Embryonic facial prominence (tissue), 1 donor: ENCODE measurements around the gene KRTAP10-11.
"Not testable (repeated sequence)": the region's sequence is repeated elsewhere in the genome, so short reads cannot be mapped to it uniquely, and the experiment has no call there.

Source experiments
- DNase-seq: peaks from one replicate; pipeline ENCODE4 v3.0.0-alpha.2; 2016; ENCODE audit errors: extremely low spot score

Gene KRTAP10-11

DNA sequence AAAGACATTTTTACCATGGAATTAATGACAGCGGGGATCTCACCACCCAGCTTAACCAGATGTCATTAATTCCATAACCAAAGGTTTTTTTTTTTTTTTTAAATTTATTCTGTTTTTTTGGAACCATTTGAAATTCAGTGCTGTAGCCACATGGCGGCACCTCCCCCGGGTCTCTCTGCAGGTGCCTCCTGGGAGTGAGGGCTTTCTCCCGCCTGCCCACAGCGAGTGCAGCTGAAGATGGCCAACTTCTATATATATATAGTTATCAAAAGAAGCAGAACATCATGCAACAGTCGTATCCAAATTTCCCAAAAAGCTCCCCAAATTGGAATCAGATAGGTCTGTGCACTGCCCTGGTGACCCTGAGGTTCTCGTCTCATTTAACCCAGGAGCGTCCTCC, 30.7 kb upstream of the KRTAP10-11 start:
- DNase-seq, result no peak

DNA sequence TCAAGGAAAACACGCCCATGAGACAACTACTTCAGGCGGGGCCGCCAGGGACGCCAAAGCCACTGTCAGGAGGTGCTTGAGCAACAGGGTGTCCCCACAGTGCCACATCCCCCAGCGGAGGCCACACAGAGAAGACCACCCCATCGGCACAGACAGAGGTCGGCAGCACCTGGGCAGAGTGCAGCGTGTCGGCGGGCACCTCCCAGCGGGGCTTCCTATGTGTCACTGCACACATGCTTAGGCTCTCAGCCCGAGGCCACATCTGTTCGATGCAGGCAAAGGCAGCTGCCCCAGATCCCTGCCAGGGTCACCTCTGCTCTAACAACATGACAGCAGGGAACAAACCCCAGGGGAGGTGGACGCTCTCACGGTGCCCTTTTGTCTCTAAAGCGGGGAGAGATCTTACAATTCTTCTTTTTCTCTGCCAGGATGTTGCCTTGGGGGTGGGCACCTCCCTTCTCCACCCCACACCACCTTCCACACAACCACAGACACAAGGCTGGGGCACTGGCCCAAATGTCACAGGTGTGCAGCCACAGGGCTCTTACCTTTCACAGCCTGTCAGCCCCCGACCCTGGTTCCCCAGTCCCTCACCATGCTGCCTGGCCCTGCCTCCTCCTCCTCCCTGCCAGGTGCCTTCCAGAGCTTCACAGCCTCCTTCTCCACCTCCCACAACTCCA, 30.2 kb upstream of the KRTAP10-11 start:
- DNase-seq, result no peak

DNA sequence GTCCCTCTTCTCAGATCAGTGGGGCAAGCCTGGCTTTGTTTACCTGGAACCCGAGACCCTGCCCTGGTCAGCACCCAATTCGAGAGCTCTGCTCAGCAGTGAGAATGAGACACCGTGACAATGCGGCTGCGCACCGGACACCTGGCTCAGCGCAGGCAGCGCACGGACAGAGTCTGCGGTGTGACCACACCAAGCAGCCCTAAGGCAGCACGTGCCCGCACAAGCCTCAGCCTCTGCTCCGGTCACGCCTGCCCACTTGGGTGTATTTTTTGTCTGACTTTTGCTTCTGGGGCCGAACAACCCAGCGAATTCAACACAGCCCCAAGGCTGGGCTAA, 29.7 kb upstream of the KRTAP10-11 start:
- DNase-seq, result no peak

DNA sequence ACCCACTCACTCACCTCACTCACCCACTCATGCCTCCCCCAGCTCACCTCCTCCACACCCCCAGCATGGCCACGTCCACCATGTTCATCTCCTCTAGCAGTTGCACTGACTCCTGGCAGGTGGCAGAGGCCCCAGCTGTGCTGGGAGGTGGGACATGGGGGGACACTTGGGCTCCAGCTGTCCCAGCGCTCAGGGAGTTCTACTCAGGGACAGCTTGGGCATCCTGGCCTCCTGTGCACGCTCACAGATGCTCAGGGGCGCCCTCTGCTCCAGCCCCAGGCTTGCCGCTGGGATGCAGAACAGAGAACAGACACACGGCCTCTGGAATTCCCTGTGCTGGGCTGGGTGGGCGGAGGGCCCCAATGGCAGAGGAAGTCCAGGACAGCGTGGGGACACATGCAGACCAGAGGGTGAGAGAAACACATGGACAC, 29.1 kb upstream of the KRTAP10-11 start:
- DNase-seq, result no peak

DNA sequence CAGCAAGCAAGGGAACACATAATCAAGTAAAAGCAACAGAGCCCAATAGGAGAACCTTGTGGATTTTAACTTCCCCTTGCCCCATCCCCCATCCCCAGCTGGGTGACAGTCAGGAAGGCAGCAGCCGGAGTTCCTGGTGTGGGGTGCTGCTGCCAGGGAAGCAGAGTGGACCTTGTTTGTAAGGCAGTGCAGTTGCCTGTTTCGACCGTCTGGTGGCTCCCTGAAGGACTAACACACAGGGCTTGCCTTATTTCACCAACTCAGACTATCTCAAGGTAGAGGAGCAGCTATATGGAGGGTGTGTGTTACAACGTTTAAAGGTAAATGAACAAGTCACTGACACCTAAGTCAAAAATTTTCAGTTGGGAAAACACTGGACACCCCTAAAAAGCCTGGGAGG, 27.7 kb upstream of the KRTAP10-11 start:
- no peak for DNase-seq

DNA sequence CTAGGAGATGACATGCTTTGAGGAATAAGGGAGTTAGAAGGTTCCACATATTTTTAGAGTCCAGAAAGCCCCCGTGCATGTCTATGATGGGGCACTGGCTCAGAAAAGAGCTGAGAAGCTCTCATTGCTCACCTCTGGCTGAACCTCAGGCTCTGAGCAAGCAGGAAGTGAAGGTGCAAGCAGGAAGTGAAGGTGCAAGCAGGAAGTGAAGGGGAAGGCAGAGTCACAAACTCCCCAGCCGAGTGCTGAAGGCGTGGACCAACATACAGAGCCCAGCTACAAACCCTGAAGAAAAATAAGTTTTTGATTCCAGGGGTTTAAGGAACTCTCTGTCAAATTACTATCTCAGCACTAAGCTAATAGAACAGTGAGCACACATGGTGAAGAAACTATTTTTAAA, 27.3 kb upstream of the KRTAP10-11 start:
- no peak for DNase-seq

DNA sequence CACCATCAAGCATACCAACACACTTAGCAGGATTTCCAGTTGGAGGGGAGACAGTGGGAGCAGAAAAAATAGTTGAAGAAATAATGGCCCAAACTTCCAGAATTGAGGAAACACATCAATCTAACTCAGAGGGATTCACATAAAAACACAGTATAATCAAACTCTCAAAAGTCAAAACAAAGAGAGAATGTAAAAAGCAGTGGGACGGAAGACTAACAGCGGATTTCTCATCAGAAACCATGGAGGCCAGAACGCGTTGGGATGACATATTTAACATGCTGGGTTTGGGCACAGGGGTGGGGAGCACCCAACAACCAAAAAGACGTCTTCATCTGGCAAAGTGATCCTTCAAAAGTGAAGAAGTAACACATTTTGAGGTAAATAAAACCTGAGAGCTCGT, 26.3 kb upstream of the KRTAP10-11 start:
- DNase-seq, result no peak

DNA sequence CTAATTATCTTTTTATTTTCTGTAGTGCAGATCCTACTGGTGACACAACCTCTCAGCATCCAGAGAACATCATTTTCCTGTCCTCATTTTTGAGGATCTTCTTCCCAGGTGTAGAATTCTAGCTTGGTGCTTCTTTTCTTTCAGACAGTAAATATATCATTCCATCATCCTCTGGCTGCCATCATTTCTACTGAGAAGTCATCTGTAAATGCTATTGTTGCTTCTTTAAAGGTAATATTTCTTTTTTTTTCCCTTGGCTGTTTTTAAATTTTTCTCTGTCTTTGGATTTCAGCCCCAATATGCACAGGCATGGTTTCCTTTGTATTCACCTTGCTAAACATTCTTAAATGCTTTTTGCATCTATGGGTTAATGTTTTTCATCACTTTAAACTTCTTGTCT, 22.6 kb upstream of the KRTAP10-11 start:
- DNase-seq, result no peak

DNA sequence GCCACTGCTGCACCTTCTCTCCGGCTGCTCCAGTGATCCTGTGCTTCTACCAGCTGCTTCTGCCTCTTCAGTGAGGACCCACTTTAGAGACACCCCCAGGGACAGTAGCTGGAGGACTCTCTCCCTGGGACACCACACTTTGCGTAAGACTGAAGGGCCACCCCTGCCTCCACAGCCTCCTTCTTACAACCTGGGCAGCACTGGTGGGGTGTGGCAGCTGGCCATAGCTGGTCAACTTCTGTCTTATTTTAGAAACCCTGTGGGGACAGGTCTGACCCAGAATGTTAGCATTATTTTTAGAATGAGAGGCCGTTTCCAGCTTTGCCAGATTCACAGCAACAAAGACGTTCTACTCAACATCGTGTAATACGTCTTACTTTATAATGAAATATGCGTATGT, 20.5 kb upstream of the KRTAP10-11 start:
- no peak for DNase-seq

DNA sequence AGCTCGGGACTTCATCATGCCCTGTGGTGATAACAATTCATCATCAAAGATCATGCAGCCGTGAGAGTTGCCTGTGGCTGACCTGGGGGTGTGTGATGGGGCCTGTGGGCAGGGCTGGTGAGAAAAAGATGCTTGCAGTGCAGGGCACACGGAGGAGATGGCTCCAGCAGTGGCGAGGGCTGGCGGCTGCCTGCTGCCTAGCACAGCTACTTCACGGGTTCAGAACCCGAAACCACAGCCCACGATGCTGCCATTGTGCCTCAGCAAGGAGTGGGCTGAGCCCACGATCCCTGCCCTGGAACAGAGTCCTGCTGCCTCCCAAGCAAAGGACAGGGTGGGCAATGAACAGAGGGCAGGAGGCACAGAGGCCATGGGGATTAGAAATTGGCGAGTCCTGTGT, 20.0 kb upstream of the KRTAP10-11 start:
- DNase-seq, result no peak

DNA sequence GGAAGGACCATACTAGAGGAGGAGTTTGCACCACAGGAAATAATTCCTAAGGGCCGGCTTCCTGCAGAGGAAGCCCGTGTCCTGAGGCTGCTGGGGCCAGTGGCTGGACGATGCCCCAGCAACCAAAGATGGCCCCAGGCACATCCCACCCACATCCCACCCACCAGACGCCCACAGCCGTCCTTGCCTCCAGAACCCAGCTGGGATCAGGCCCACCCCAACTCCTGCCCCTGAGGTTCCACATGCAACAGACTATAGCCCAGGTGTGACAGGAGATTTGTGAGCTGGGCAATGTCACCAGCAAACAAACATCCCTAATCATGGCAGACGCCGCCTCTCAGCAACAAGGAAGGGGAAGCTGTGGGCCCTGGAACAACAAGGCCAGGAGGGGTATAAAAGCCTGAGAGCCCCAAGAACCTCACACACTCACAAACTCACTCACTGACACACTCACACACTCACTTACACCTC, 19.5 kb upstream of the KRTAP10-11 start, which contains the start of gene KRTAP10-9:
Gene KRTAP10-9 (plus strand): TSS at position 421 of the 471 bp plus-strand sequence. CDS start 79 bp downstream, outside the sequence.
- DNase-seq, result no peak

DNA sequence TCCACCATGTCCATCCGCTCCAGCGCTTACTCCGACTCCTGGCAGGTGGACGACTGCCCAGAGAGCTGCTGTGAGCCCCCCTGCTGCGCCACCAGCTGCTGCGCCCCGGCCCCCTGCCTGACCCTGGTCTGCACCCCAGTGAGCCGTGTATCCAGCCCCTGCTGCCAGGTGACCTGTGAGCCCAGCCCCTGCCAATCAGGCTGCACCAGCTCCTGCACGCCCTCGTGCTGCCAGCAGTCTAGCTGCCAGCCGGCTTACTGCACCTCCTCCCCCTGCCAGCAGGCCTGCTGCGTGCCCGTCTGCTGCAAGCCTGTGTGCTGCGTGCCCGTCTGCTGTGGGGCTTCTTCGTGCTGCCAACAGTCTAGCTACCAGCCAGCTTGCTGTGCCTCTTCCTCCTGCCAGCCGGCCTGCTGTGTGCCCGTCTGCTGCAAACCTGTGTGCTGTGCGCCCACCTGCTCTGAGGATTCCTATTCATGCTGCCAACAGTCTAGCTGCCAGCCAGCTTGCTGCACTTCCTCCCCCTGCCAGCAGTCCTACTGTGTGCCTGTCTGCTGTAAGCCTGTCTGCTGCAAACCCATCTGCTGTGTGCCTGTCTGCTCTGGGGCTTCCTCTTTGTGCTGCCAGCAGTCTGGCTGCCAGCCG, 18.9 kb upstream of the KRTAP10-11 start:
- not testable (repeated sequence) for DNase-seq

DNA sequence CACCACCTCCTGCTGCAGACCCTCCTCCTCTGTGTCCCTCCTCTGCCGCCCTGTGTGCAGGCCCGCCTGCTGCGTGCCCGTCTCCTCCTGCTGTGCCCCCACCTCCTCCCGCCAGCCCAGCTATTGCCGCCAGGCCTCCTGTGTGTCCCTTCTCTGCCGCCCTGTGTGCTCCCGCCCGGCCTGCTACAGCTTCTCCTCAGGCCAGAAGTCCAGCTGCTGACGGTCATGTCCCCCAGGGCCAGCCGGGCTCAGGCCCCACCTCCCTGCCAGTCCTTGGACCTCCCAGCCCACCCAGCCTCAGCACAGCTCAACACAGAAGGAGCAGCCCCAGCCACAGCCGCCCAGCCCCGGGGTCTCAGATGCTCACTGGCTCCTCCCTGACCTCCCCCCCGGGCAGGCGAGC, 18.4 kb upstream of the KRTAP10-11 start:
- DNase-seq, result not testable (repeated sequence)

DNA sequence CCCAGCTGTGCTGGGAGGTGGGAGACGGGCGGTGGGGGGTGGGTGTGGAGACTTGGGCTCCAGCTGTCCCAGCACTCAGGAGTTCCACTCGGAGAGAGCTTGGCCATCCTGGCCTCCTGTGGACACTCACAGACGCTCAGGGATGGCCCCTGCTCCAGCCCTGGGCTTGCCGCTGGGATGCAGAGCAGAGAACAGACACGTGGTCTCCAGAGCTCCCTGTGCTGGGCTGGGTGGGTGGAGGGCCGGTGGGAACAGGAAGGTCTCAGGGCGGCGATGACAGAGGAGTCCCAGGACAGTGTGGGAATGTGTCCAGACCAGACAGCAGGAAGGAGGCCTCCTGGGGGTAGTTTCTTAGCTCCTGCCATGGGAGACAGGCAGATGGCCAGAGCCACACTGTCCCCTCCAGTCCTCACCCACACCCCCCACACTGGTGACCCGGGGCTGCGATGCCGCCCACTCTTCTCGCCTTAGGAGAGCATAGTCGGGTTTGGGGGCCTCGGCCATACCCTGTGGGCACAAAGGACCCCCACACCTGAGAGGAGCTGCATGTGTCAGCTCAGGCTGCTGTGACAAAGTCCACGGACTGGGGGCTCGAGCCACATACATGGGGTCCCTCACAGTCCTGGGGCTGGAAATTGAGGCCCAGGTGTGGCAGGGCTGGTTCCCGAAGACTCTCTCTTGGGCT, 17.4 kb upstream of the KRTAP10-11 start:
- DNase-seq, result no peak

DNA sequence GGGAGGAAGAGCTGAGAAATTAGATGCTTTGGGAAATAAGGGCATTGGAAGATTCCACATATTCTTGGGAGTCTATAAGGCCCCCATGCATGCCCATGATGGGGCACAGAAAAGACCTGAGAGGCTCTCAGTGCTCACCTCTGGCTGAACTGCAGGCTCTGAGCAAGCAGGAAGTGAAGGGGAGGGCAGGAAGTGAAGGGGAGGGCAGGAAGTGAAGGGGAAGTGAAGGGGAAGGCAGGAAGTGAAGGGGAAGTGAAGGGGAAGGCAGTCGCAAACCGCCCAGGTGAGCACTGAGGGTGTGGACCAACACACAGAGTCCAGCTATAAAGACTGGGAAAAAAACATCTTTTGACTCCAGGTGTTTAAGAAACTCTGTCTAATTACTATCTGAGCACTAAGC, 15.8 kb upstream of the KRTAP10-11 start:
- no peak for DNase-seq

DNA sequence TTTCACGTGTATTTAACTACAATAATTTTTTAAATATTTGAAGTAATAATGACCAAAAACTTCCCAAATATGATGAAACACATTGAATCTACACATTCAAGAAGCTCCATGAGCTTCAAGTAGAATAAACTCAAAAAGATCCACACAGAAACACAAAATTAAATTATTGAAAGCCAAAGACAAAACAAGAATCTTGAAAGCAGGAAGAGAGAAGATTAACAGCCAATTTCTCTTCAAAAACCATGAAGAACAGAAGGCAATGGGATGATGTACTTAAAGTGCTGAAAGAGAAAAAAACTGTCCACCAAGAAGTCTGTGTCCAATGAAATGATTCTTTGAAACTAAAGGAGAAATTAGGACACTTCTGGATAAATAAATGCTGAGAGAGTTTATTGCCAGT, 14.1 kb upstream of the KRTAP10-11 start:
- DNase-seq, result no peak

DNA sequence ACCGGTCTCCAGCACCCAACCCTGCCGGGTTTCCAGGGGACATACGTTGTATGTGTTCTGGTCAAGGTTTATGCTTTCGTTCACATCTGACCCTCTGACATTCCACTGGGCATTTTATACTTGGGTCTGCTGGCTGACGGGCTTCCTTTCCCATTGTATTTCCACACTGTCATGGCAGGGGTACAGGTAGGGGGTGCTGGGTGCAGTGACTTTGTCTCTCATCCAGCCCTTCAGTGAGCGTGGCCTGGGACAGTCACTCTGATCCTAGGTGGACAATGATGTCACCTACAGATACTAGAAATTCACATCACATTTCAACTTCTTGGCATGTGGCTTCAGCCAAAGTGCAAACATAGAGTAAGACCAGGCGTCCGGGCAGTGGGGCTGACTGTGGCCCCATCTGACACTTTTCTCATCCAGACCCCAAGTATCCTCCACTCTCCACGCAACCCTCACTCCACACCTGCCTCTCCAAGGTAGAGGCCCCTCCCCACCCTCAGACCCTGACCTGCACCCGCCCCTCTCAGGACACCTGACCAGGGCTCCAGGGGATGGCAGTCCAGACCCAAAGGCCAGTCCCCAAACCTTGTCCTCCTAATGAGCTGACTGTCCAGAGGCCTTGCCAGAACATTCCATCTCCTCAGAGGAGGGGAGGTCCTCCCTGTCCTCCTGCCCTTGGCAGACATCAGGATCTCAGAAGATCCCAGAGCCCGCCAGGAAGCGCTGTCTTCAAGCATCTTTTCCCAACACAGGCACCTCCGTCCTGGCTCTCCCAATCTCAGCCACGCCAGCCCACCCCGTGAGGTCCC, 9.8 kb upstream of the KRTAP10-11 start:
- no peak for DNase-seq

DNA sequence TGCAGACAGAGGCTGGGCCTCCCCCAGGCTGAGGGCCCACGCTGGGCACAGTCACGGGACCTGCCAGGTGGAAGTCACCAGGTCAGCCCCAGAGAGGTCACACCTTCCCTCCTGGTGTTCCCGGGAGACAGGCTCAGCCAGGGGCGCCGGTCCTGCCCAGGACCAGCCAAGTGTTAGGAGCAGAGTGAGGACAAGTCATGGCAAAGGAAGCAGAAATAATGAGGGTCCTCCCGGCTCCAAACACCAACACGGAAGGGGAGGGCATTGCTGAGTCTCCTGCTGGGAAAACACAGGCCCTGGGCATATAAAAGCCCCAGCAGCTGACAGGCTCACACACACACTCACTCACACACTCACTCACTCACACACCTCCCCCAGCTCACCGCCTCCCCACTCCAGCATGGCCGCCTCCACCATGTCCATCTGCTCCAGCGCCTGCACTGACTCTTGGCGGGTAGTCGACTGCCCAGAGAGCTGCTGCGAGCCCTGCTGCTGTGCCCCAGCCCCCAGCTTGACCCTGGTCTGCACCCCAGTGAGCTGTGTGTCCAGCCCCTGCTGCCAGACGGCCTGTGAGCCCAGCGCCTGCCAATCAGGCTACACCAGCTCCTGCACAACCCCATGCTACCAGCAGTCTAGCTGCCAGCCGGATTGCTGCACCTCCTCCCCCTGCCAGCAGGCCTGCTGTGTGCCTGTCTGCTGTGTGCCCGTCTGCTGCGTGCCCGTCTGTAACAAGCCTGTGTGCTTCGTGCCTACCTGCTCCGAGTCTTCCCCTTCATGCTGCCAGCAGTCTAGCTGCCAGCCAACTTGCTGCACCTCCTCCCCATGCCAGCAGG, 9.0 kb upstream of the KRTAP10-11 start, which contains the start of gene KRTAP10-10:
Gene KRTAP10-10 (plus strand): TSS at position 339 of the 833 bp plus-strand sequence. CDS start 62 bp downstream, at position 401.
- DNase-seq, result no peak

DNA sequence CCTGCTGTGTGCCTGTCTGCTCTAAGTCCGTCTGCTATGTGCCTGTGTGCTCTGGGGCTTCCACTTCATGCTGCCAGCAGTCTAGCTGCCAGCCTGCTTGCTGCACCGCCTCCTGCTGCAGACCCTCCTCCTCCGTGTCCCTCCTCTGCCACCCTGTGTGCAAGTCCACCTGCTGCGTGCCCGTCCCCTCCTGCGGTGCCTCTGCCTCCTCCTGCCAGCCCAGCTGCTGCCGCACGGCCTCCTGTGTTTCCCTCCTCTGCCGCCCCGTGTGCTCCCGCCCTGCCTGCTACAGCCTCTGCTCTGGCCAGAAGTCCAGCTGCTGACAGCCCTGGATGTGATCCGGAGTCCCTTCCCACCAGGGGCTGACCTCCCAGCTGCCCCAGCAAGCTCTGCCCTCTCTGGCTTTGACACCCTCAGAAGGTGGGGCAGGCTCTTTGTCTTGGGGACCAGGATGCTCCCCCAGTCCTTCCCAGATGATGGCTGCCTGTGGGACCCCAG, 8.3 kb upstream of the KRTAP10-11 start:
- not testable (repeated sequence) for DNase-seq

DNA sequence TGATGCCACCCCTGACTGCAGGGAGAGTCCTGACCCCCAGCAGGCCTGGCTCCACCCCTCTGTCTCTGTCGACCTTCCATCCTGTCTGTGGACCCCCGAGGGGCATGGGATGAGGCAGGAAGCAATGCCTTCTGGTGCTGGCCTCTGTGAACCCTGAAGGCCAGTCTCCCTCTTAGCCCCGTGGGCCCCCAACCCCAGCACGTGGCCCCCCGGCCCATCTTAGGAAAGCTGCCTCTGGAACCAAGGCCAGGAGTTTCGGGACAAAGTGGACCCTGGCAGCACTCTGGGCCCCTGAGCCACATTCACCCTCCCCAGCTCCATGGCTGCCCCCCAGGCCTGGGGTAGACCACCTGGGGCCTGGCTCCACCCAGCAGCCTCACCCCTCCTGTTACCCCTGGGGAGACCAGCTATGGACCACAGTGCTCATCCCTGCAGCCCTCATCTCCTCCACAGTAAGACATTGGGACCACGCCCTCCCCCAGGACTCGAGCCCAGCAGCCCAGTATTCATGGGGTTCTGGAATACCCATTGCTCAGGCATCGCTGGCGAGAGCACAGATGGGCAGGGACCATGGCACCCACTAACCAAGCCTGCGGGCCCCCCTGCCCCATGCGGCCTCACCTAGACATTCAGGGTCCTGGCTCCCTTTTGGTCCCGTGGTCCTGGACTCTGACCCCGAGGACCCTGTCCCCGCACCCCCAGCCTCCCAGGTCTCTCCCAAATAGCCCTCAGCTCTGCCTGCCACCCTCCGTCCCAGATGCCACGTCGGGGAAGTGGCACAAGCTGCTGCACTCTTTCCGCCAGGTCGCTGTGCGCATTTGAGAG, 7.5 kb upstream of the KRTAP10-11 start:
- not testable (repeated sequence) for DNase-seq
